IPS DF 4.7 (cell line): ENCODE results near the gene FOXL2.

Source experiments
- DNase-seq: peaks from one replicate; pipeline ENCODE4 v3.0.0-alpha.2; 2013; ENCODE audit warnings: low spot score; ENCODE audit errors: extremely low read depth

FOXL2 gene

GRCh38 chr3:138945709-138946662, 951 bp downstream of the FOXL2 start:
- DNase-seq = no peak

GRCh38 chr3:138944929-138945708, 1.8 kb downstream of the FOXL2 start:
- DNase-seq = no peak

DNA sequence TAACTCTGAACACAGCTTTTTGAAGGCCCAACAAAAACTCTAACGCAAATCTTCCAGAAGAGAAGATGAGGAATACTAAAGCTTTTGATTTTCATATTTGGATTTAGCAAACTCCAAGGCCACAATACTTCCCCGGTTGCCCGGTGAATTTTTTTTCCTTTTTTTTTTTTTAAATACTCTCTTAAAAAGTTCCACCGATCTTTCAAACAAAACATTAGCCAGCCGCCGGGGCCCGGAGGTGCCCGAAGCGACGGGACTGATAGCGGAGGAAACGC, 2.3 kb downstream of the FOXL2 start:
- no peak for DNase-seq

DNA sequence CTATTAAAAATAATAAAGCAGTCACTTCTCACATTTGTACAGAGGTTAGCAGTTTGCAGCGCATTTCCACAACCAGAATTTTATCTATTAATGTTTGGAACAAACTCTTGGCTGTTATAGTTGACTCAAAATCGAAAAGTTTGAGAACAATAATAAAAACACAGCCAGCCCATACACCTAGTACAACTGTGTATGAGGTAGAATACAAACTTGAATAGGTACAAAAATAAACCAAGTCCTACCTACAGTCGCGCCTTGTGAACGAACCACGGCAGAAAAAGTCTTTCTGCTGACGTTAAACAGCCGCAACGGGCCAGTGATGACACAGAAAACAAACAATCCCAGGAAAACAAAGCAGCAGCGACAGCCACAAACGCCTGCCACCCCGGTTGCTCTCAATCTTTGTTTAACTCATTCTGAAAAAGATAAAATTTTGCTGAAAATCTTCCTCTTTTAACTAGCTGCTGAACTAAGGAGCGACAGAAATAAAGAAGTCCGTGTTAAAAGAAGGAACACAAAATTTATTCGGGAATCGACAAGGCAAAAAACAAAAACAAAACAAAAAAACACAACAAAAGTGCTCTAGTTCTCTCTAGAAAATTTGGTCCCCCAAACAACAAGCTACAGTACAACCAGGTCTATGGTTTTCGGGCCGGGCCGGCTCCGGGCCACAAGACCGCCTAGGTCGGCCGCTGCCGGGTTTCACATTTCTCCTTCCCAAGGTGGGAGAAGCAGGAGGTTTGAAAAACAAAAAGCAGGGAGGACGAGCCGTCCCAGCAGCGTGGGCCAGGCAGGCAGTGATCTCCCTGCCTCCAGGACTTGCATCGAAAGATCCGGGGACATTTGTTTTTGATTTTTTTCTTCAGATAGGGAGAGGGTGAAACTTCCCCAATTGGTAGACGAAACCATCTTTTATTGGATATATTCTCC, 2.9 kb downstream of the FOXL2 start:
- DNase-seq = no peak

- no peak for DNase-seq
Observed at GRCh38 chr3:138942861-138943623, 3.9 kb downstream of the FOXL2 start.

DNA sequence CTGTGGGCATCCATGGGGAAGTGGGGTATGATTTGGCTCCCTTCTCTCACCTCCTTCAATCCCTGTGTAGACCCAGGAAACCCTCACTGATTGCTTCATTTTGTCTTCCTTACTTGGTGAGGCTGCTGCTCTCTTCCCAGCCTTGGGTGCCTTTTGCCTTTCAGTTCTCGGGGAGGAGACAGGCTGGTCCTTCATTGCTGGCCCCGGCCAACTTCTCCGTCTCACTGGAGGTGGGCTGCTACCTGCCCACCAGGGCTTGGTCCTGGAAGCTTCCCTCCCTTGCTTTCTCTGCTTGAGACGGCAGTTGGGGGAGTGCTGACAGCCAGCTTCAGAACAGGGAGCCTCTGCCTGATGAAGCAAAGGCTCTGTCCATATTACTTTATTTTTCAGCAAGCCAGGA, 4.7 kb downstream of the FOXL2 start:
- no peak for DNase-seq

GRCh38 chr3:138941259-138941885, 5.6 kb downstream of the FOXL2 start:
- no peak for DNase-seq

GRCh38 chr3:138940446-138940845, 6.5 kb downstream of the FOXL2 start:
- DNase-seq = no peak

- no peak for DNase-seq
Observed at GRCh38 chr3:138939561-138940241, 7.2 kb downstream of the FOXL2 start.

DNA sequence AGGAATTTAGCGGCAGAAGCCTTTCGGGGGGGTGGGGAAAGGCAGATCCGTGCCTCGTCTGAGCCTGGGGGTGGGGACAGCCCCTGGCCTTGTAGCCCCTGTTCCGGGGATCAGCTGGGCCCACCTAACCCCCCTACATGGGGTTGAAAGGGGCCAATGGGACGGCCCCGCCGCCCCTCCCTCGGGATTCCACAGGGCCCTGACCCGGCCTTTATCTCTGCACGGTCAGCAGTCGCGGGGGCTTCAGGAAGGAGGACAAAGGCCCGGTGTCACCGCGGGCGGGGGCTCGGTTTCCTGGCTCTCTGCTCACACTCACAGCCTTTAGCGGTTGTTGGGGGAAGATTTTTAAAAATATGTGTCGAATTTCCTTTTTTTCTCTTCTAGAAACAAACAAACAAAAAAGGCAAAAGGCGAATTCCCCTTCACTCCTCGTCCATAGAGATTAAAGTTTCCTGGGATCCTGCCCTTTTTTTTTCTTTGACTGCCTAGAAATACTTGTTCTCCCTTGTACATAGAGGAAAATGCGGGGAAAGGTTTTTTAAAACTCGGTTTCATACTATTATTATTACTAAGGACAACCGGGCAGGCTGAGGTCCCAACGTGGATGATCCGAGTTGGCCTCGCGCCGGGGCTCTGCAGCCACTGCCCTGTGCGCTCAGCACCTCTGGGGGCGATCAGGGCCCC, 7.9 kb downstream of the FOXL2 start:
- DNase-seq = no peak

GRCh38 chr3:138938056-138938876, 8.7 kb downstream of the FOXL2 start:
- no peak for DNase-seq

DNA sequence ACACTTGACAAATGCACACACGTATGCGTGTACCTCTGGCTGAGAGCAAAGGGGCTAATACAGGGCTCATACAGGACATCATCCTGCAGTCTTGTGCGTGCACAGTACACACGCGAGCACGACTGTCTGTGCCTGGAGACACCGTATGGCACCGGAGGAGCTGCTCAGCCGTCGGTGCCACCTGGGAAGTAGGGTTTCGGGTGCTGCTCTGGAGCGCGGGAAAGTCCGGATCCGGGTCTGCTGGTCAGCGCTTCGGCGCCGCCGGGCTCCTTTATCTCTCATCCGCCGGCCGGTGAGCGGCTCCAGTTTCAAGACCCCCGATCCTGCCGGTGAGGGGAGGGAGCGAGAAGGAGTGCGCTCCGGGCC, 9.3 kb downstream of the FOXL2 start:
- DNase-seq = no peak

DNA sequence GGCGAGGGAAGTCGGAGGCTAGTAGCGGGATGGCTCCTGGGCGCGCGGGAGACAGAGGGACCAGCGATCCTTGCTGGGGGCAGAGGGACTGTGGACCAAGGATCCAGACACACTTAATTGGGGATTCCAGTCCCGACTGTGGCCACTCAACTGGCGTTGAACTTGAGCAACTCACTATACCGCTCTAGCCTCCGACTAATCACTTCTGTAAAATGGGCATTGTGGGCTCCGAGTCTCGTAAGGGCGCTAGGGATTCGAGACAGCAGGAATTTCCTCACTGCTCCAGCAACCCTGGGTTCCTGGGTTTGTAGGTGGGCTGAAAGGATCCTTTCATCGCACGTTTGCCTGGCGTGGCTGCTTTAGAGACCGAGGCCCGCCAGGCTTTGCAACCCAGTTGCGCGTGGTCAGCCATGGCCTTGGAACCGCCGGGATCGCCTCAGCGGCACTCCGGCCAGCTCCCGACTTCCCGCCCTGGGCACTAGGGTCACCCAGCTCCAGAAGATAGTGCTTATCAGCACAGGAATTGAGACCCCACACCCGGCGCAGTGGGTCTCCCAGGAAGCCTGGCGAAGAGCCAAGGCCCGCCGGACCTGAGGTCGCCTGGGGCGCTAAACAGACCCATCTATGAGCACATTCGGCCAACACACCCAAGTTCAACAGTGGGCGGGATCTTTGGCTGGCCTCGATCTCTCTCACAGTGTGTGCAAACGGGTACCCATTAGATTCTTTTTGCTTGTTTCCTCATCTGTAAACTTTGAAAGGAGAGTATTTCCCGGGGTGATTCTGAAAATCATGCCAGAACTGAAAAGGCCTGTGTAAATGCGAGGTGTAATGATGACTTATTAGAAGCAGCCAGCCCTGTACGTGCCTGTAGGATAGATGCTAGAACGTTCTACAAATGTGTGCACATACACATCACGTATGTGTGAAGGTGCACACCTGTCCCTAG, 9.9 kb downstream of the FOXL2 start:
- no peak for DNase-seq

DNA sequence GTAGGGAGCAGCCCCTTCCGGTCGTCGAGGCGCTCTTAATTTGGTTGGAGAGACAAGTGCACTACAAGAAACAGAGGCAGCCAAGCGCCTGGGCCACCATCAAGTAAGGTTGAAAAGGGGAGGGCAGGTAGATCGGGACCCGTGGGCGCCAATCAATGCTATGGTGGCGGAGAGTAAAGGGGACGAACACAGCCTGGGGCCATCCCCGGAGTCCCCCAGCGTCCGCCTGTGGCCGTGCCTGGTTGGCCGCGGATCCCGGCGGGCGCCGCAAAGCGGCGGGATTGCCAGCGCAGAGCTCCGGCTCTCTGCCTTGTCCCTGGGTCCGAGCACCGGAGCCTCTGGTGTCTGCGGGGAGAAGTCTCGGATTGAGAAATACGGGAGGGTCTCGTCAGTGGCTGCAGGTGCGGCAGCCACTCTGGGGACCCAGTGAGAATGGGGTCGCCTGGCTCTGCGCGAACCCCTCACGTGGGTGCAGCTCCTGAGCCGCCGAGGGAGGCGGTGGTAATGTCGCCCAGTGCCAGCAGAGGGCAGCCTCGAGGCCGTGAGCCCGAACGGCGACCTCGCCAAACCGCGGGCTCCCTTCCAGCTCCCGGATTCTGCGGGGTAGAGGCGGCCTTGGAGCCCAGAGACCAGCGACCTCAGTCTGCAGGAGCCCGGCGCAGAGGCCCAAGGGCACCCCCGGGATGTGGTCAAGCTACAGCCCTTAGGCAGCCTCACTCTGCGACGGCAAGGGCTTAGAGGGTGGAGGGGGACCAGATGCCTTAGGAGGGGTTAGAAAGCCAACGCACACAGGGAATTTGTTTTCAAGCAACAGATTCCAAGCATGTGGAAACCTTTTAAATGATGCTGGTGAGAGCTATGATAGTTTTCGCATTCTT, 10.8 kb downstream of the FOXL2 start:
- no peak for DNase-seq

DNA sequence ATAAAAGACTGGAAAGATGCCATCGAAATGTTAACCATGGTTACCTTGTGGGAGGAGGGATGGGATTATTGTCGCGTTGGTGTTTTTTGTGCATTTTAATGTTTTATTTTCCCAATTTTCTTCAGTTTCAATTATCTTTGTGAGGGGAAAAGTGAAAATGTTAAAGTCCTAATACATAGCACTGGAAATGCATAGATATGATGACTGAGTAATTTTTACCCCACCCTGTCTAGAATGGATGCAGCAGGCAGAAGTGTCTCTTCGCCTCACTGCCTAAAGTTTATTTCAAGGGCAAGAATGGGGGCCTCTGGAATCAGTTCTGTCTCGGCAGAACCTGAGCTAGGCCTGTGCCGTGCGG, 11.5 kb downstream of the FOXL2 start:
- DNase-seq = no peak

DNA sequence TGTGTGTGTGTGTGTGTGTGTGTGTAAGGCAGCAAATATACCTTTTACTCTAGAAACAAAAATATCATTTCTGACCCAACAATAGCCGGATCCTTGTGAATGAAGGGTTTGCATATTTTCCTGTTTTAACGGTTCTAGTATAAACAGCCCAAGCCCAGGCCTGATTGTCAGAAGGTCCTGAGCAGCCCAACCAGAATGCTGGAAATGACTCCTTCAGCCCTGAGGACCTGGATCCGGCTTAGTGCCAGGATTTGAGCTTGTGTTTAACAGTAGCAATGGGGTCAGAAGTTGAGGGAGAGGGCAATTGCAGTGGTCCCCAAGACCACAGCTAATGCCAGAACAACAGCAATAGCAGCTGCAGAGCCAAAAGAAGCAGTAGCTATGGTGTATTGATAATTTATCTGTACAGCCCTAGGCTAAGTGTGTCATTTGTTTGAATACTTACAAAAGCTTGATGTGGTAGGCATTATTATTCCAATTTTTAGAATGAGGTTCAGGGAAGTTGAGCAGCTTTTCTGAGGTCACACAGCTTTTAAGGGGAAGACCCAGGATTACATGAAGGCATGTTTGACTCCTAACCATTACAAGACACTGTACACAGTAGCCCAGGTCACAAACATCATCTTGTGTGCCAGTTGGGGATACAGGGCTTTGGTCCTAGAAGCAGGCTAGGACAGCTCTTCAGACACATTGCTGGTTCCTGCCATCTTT, 12.8 kb downstream of the FOXL2 start:
- no peak for DNase-seq
